GM23338 (cell line): Measurements from ENCODE around the gene GHDC. TPM values are rescaled to one million over a fixed set of nuclear protein-coding genes. Genes with fewer than 3 reads are reported as not detected.

ENCODE experiments used
- ATAC-seq: fragments of 200-7000 bp; cut with Tn5 transposase; 3 replicates; pipeline ENCODE4 v1.9.1; 2020
- DNase-seq: peaks from one replicate; pipeline ENCODE4 v3.0.0-alpha.2; 2015; ENCODE audit warnings: low spot score
- H2AFZ ChIP-seq: fragments of 200-600 bp; sonication (generic); 2 replicates; pipeline ENCODE4 v1.8.0; 2016; ENCODE audit warnings: antibody characterized with exemption, mild to moderate bottlenecking, moderate library complexity
- H3F3A ChIP-seq: fragments of 200-600 bp; sonication (generic); replicated peaks from 2 replicates; pipeline ENCODE4 v1.8.0; 2017; ENCODE audit warnings: antibody characterized with exemption, mixed run types, low read depth
- H3K27ac ChIP-seq: fragments of 200-600 bp; sonication (generic); 2 replicates; pipeline ENCODE4 v1.6.1; 2016; ENCODE audit warnings: low read depth
- H3K27me3 ChIP-seq: fragments of 200-600 bp; sonication (generic); 2 replicates; pipeline ENCODE4 v1.8.0; 2016; ENCODE audit warnings: mild to moderate bottlenecking, mixed run types, moderate library complexity; ENCODE audit not compliant: insufficient read depth
- H3K36me3 ChIP-seq: fragments of 200-600 bp; sonication (generic); 2 replicates; pipeline ENCODE4 v1.8.0; 2016; ENCODE audit warnings: mild to moderate bottlenecking; ENCODE audit not compliant: insufficient read depth
- H3K4me1 ChIP-seq: fragments of 200-600 bp; sonication (generic); 2 replicates; pipeline ENCODE4 v1.8.0; 2016; ENCODE audit warnings: mild to moderate bottlenecking, moderate library complexity; ENCODE audit not compliant: insufficient read depth
- H3K4me2 ChIP-seq: fragments of 200-600 bp; sonication (generic); 2 replicates; pipeline ENCODE4 v1.7.1; 2017; ENCODE audit warnings: mixed run types
- H3K4me3 ChIP-seq: fragments of 200-600 bp; sonication (generic); 2 replicates; pipeline ENCODE4 v1.6.1; 2016; ENCODE audit warnings: mixed run types
- H3K79me2 ChIP-seq: fragments of 200-600 bp; sonication (generic); replicated peaks from 2 replicates; pipeline ENCODE4 v1.8.0; 2017; ENCODE audit warnings: mild to moderate bottlenecking; ENCODE audit not compliant: insufficient read depth
- H3K9me2 ChIP-seq: fragments of 200-600 bp; sonication (generic); 2 replicates; pipeline ENCODE4 v1.8.0; 2017; ENCODE audit not compliant: insufficient read depth
- H4K20me1 ChIP-seq: fragments of 200-600 bp; sonication (generic); replicated peaks from 2 replicates; pipeline ENCODE4 v1.8.0; 2017; ENCODE audit warnings: mild to moderate bottlenecking; ENCODE audit not compliant: insufficient read depth
- H3K27ac Mint-ChIP-seq: 2 replicates; pipeline ENCODE4 v1.8.0; 2020; ENCODE audit warnings: inconsistent platforms, mild to moderate bottlenecking, moderate library complexity, mixed read lengths
- H3K27me3 Mint-ChIP-seq: 3 replicates; pipeline ENCODE4 v1.8.0; 2022; ENCODE audit warnings: low read depth, mild to moderate bottlenecking, moderate library complexity, mixed read lengths, inconsistent platforms; ENCODE audit not compliant: insufficient read depth, poor library complexity
- H3K36me3 Mint-ChIP-seq: 3 replicates; pipeline ENCODE4 v1.8.0; 2021; ENCODE audit warnings: low read depth, mild to moderate bottlenecking, inconsistent platforms, moderate library complexity, mixed read lengths
- H3K4me1 Mint-ChIP-seq: 3 replicates; pipeline ENCODE4 v1.8.0; 2020; ENCODE audit warnings: mild to moderate bottlenecking, inconsistent platforms, mixed read lengths
- H3K4me3 Mint-ChIP-seq: 3 replicates; pipeline ENCODE4 v1.8.0; 2021; ENCODE audit warnings: moderate library complexity, mild to moderate bottlenecking, inconsistent platforms, mixed read lengths
- H3K9me3 Mint-ChIP-seq: 3 replicates; pipeline ENCODE4 v1.8.0; 2020; ENCODE audit warnings: moderate library complexity, mild to moderate bottlenecking, inconsistent platforms, mixed read lengths
- CREB1 ChIP-seq: fragments of 250-450 bp; sonication (Bioruptor Pico); IDR thresholded peaks from 2 replicates; pipeline ENCODE4 v1.5.0; 2020; ENCODE audit warnings: low read depth, mild to moderate bottlenecking, moderate library complexity
- EZH2 ChIP-seq: fragments of 200-600 bp; sonication (generic); IDR thresholded peaks from one replicate; pipeline ENCODE4 v1.8.0; 2017; ENCODE audit warnings: antibody characterized with exemption, mild to moderate bottlenecking, low read depth; ENCODE audit not compliant: unreplicated experiment
- EZH2phosphoT487 ChIP-seq: fragments of 200-600 bp; sonication (generic); IDR thresholded peaks from one replicate; pipeline ENCODE4 v1.8.1; 2018; ENCODE audit warnings: antibody characterized with exemption; ENCODE audit not compliant: unreplicated experiment
- JUNB ChIP-seq: IDR thresholded peaks from one replicate; pipeline ENCODE4 v1.6.1; 2016; ENCODE audit warnings: antibody characterized with exemption; ENCODE audit not compliant: unreplicated experiment
- NANOG ChIP-seq: IDR thresholded peaks from 2 replicates; pipeline ENCODE4 v1.6.1; 2016; ENCODE audit warnings: antibody characterized with exemption, borderline replicate concordance
- POLR2AphosphoS5 ChIP-seq: IDR thresholded peaks from 2 replicates; pipeline ENCODE4 v1.6.1; 2016; ENCODE audit warnings: antibody characterized with exemption, low read depth
- STAT1 ChIP-seq: IDR thresholded peaks from one replicate; pipeline ENCODE4 v1.6.1; 2016; ENCODE audit warnings: antibody characterized with exemption; ENCODE audit not compliant: unreplicated experiment
- ZNF114 ChIP-seq: fragments of 250-450 bp; sonication (Bioruptor Pico); IDR thresholded peaks from 2 replicates; pipeline ENCODE4 v1.5.0; 2020; ENCODE audit warnings: mild to moderate bottlenecking, moderate library complexity
- ZNF331 ChIP-seq: fragments of 250-450 bp; sonication (Bioruptor Pico); IDR thresholded peaks from 2 replicates; pipeline ENCODE4 v1.5.0; 2020; ENCODE audit warnings: low read depth, mild to moderate bottlenecking, moderate library complexity
- polyA plus RNA-seq: library from polyadenylated mRNA; unstranded; fragments of >200 nt; fragmentation: Nextera tagmentation; extraction: Ambion mirVana; gene quantifications from 2 replicates; pipeline ENCODE4 v1.2.1, GENCODE V29; 2016
- total RNA-seq: library from RNA; depleted of rRNA; stranded (reverse); fragments of >200 nt; shearing (Covaris generic); gene quantifications from 2 replicates; pipeline ENCODE4 v1.2.3, GENCODE V29; 2014
- TF ChIP-seq, protein P1 (sequence below), 2 experiments: fragments of 200-600 bp in 1 of 2; sonication (generic) in 1 of 2; conservative IDR thresholded peaks; 2 replicates each; pipeline versions ENCODE4 v1.5.1 to v1.6.1; 2016 to 2017; ENCODE audit warnings: antibody characterized with exemption in 2 of 2, low read depth in 2 of 2, mild to moderate bottlenecking in 2 of 2, moderate library complexity in 1 of 2
- TF ChIP-seq, protein P2 (sequence below): fragments of 250-450 bp; sonication (Bioruptor Pico); IDR thresholded peaks from 2 replicates; pipeline ENCODE4 v1.5.0; 2020; ENCODE audit warnings: mild to moderate bottlenecking, moderate library complexity
- TF ChIP-seq, protein P3 (sequence below): IDR thresholded peaks from 2 replicates; pipeline ENCODE4 v1.6.1; 2016; ENCODE audit warnings: antibody characterized with exemption
- TF ChIP-seq, protein P4 (sequence below): IDR thresholded peaks from one replicate; pipeline ENCODE4 v1.6.1; 2018; ENCODE audit warnings: antibody characterized with exemption; ENCODE audit not compliant: unreplicated experiment

Gene GHDC
- total and polyA plus RNA-seq, 2 experiments from 2014 or later, result 4.0 to 13.8 TPM

DNA sequence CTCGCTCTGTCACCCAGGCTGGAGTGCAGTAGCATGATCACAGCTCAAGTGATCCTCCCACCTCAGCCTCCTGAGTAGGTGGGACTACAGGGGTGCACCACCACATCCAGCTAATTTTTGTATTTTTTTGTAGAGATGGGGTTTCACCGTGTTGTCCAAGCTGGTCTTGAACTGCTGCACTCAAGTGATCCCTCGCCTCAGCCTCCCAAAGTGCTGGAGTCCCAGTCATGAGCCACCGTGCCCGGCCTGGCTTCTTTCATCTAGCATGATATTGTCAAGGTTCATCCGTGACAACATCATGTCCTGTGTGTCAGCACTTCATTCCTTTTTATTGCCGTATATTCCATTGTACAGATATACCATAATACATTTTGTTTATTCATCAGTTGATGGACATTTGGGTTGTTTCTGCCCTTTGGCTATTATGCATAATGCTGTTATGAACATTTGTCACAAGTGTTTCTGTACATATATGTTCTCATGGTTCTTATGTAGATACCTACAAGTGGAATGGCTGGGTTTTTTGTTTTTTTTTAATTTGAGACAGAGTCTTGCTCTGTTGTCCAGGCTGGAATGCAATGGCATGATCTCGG lies 3.4 kb upstream of the GHDC start:
- Histone ChIP-seq H4K20me1 (no peaks in the 10 kb centered on the region), H3K36me3 (no peaks in the 10 kb centered on the region), H2AFZ (no peak overlapping the region), H3F3A (0 out of 2 replicates have a peak, but pooled peaks cover 9% of the 10 kb centered on the region), H3K4me1 (peaks cover 5% of the 10 kb centered on the region), H3K4me3 (no peak overlapping the region), H3K27me3 (no peaks in the 10 kb centered on the region), H3K79me2 (no peaks in the 10 kb centered on the region), H3K27ac (no peak overlapping the region), H3K9me2 (no peaks in the 10 kb centered on the region), H3K4me2 (no peak overlapping the region)
- peaks cover 8% of the 10 kb centered on the region for H3K27me3 Mint-ChIP-seq
- no peak overlapping the region for H3K27ac Mint-ChIP-seq
- H3K4me3 Mint-ChIP-seq, result no peak overlapping the region
- ATAC-seq (no peak), DNase-seq (no peak)
- H3K36me3 Mint-ChIP-seq, result peaks cover 10% of the 10 kb centered on the region; the same call in 1 of the 3 replicates
- TF ChIP-seq ZNF114 (CRISPR knock-in tag) (no peak), STAT1 (no peak), CREB1 (CRISPR knock-in tag) (no peak), JUNB (no peak), EZH2phosphoT487 (no peak), ZNF331 (CRISPR knock-in tag) (no peak), NANOG (no peak), EZH2 (no peak), POLR2AphosphoS5 (no peak)
- TF ChIP-seq, protein P1, sequence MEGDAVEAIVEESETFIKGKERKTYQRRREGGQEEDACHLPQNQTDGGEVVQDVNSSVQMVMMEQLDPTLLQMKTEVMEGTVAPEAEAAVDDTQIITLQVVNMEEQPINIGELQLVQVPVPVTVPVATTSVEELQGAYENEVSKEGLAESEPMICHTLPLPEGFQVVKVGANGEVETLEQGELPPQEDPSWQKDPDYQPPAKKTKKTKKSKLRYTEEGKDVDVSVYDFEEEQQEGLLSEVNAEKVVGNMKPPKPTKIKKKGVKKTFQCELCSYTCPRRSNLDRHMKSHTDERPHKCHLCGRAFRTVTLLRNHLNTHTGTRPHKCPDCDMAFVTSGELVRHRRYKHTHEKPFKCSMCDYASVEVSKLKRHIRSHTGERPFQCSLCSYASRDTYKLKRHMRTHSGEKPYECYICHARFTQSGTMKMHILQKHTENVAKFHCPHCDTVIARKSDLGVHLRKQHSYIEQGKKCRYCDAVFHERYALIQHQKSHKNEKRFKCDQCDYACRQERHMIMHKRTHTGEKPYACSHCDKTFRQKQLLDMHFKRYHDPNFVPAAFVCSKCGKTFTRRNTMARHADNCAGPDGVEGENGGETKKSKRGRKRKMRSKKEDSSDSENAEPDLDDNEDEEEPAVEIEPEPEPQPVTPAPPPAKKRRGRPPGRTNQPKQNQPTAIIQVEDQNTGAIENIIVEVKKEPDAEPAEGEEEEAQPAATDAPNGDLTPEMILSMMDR (conservative IDR thresholded peaks at IDR 0.05; ENCODE audit: low read depth in 2 of 2), result no peak
- TF ChIP-seq, protein P2, sequence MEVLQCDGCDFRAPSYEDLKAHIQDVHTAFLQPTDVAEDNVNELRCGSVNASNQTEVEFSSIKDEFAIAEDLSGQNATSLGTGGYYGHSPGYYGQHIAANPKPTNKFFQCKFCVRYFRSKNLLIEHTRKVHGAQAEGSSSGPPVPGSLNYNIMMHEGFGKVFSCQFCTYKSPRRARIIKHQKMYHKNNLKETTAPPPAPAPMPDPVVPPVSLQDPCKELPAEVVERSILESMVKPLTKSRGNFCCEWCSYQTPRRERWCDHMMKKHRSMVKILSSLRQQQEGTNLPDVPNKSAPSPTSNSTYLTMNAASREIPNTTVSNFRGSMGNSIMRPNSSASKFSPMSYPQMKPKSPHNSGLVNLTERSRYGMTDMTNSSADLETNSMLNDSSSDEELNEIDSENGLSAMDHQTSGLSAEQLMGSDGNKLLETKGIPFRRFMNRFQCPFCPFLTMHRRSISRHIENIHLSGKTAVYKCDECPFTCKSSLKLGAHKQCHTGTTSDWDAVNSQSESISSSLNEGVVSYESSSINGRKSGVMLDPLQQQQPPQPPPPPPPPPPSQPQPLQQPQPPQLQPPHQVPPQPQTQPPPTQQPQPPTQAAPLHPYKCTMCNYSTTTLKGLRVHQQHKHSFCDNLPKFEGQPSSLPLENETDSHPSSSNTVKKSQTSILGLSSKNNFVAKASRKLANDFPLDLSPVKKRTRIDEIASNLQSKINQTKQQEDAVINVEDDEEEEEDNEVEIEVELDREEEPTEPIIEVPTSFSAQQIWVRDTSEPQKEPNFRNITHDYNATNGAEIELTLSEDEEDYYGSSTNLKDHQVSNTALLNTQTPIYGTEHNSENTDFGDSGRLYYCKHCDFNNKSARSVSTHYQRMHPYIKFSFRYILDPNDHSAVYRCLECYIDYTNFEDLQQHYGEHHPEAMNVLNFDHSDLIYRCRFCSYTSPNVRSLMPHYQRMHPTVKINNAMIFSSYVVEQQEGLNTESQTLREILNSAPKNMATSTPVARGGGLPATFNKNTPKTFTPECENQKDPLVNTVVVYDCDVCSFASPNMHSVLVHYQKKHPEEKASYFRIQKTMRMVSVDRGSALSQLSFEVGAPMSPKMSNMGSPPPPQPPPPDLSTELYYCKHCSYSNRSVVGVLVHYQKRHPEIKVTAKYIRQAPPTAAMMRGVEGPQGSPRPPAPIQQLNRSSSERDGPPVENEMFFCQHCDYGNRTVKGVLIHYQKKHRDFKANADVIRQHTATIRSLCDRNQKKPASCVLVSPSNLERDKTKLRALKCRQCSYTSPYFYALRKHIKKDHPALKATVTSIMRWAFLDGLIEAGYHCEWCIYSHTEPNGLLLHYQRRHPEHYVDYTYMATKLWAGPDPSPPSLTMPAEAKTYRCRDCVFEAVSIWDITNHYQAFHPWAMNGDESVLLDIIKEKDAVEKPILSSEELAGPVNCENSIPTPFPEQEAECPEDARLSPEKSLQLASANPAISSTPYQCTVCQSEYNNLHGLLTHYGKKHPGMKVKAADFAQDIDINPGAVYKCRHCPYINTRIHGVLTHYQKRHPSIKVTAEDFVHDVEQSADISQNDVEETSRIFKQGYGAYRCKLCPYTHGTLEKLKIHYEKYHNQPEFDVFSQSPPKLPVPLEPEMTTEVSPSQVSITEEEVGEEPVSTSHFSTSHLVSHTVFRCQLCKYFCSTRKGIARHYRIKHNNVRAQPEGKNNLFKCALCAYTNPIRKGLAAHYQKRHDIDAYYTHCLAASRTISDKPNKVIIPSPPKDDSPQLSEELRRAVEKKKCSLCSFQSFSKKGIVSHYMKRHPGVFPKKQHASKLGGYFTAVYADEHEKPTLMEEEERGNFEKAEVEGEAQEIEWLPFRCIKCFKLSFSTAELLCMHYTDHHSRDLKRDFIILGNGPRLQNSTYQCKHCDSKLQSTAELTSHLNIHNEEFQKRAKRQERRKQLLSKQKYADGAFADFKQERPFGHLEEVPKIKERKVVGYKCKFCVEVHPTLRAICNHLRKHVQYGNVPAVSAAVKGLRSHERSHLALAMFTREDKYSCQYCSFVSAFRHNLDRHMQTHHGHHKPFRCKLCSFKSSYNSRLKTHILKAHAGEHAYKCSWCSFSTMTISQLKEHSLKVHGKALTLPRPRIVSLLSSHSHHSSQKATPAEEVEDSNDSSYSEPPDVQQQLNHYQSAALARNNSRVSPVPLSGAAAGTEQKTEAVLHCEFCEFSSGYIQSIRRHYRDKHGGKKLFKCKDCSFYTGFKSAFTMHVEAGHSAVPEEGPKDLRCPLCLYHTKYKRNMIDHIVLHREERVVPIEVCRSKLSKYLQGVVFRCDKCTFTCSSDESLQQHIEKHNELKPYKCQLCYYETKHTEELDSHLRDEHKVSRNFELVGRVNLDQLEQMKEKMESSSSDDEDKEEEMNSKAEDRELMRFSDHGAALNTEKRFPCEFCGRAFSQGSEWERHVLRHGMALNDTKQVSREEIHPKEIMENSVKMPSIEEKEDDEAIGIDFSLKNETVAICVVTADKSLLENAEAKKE, result no peak
- TF ChIP-seq, protein P3, sequence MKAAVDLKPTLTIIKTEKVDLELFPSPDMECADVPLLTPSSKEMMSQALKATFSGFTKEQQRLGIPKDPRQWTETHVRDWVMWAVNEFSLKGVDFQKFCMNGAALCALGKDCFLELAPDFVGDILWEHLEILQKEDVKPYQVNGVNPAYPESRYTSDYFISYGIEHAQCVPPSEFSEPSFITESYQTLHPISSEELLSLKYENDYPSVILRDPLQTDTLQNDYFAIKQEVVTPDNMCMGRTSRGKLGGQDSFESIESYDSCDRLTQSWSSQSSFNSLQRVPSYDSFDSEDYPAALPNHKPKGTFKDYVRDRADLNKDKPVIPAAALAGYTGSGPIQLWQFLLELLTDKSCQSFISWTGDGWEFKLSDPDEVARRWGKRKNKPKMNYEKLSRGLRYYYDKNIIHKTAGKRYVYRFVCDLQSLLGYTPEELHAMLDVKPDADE, result no peak
- TF ChIP-seq, protein P4, sequence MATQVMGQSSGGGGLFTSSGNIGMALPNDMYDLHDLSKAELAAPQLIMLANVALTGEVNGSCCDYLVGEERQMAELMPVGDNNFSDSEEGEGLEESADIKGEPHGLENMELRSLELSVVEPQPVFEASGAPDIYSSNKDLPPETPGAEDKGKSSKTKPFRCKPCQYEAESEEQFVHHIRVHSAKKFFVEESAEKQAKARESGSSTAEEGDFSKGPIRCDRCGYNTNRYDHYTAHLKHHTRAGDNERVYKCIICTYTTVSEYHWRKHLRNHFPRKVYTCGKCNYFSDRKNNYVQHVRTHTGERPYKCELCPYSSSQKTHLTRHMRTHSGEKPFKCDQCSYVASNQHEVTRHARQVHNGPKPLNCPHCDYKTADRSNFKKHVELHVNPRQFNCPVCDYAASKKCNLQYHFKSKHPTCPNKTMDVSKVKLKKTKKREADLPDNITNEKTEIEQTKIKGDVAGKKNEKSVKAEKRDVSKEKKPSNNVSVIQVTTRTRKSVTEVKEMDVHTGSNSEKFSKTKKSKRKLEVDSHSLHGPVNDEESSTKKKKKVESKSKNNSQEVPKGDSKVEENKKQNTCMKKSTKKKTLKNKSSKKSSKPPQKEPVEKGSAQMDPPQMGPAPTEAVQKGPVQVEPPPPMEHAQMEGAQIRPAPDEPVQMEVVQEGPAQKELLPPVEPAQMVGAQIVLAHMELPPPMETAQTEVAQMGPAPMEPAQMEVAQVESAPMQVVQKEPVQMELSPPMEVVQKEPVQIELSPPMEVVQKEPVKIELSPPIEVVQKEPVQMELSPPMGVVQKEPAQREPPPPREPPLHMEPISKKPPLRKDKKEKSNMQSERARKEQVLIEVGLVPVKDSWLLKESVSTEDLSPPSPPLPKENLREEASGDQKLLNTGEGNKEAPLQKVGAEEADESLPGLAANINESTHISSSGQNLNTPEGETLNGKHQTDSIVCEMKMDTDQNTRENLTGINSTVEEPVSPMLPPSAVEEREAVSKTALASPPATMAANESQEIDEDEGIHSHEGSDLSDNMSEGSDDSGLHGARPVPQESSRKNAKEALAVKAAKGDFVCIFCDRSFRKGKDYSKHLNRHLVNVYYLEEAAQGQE, result no peak
- H3K9me3 Mint-ChIP-seq, result no peaks in the 10 kb centered on the region
- peaks cover 13% of the 10 kb centered on the region for H3K4me1 Mint-ChIP-seq
